AG09319 (cell line): ENCODE data around the gene ACBD4.

Experiments
- DNase-seq: peaks from one replicate; pipeline ENCODE4 v3.0.0-alpha.2; 2010; ENCODE audit warnings: low read depth; ENCODE audit errors: extremely low read depth
- CTCF ChIP-seq: IDR thresholded peaks from 2 replicates; pipeline ENCODE4 v1.5.1; 2011; ENCODE audit warnings: low read depth, mild to moderate bottlenecking, inconsistent platforms, low read length, moderate library complexity

The ACBD4 gene

GRCh38 chr17:45139533-45139920 lies 4.0 kb downstream of the ACBD4 start:
- no peak for DNase-seq
- no peak for TF ChIP-seq CTCF

GRCh38 chr17:45143094-45143670 lies 7.7 kb downstream of the ACBD4 start:
- DNase-seq: no peak
- no peak for TF ChIP-seq CTCF

GRCh38 chr17:45143767-45144198 lies 8.3 kb downstream of the ACBD4 start:
- TF ChIP-seq CTCF: no peak
- DNase-seq: no peak

GRCh38 chr17:45144199-45145034 lies 8.9 kb downstream of the ACBD4 start:
- DNase-seq: no peak
- no peak for TF ChIP-seq CTCF

GRCh38 chr17:45145035-45145389 lies 9.5 kb downstream of the ACBD4 start:
- no peak for DNase-seq
- TF ChIP-seq CTCF: no peak

- DNase-seq: no peak
- TF ChIP-seq CTCF: no peak
These were observed 10.7 kb downstream of the ACBD4 start for GRCh38 chr17:45146166-45146565.

GRCh38 chr17:45146592-45146889 lies 11.1 kb downstream of the ACBD4 start:
- TF ChIP-seq CTCF: no peak

More at GRCh38 chr17:45146592-45146889, 11.1 kb downstream of the ACBD4 start:
- no peak for DNase-seq
